HG03460 (cell line): ENCODE data around the gene FBXO31.

Source experiments
- ATAC-seq: cut with Tn5 transposase; IDR thresholded peaks from one replicate; pipeline ENCODE4 v1.9.1; 2021; ENCODE audit not compliant: unreplicated experiment

Gene FBXO31

DNA sequence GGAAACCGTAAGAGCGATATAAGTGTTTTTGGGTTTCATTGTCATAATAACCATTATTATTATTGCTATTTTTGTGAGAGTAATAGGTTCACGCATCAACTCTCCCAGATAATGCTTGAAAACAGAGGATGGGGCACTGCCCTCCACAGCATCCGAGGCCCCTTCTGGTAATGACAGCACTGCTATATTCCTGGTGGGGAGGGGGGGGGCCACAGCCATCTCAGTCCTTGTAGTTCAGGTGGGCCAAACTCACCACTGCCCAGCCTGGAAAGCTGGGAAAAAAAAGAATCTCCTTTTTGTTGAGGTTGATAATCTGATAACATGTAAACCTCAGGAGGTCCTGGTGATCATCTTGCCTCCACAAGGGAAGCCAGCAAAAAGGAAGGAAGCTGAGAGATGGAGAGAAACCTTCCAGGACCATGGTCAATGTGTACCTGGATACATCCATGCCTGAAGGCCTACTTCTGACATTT is 67.1 kb downstream of the FBXO31 start:
- no peak for ATAC-seq

DNA sequence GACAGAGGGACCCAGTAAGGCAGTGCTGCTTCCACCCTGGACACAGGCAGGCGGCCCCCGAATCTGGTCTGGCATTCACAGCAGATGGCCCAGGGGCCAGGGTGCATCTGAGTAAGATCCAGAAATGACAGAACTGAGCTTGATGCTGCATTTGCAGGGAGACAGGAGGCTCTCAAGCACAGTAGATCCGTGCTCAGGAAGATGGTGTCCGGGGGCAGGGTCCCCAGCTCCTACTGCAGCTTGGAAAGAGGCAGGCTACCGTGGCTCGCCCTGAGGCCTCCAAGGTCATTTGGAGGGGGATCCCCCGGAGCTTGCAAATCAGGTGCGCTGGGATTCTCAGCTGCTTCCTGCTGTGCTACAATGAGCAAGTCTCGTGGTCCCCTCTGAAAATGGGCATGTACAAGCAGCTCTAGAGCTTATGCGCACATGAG is 68.6 kb downstream of the FBXO31 start:
- no peak for ATAC-seq

DNA sequence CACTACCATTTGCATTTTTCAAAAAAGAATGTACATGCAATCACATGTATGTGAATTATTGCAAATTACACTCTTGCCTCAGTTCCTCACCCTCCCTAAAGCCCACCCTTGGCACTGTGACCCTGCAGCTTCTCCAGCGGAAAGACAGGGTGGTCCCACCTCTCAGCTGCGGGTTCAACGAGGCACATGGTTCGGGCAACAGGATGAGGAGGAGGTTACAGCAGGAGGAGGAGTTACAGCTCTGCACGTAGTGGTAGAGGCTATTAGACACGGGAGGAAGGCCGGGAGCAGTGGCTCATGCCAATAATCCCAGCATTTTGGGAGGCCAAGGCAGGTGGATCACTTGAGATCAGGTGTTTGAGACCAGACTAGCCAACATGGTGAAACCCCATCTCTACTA is 71.6 kb downstream of the FBXO31 start:
- no peak for ATAC-seq

DNA sequence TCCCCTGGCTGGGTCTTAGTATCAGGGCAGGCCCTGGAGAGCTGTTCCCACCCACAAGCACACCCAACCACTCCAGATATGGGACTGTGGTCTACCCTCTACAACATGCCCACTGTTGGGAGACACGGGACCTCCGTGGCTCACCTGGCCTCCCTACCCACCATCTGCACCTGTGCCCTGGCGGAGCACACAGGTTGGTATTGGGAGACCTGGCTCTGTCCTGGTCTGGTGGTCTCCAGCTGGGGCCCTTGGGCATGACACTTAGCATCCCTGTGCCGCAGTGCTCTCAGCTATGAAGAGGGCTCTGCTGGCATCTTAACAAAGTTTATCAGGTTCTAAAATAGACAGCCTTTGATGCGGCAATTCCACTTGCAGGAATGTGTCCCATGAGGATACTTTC is 72.2 kb downstream of the FBXO31 start:
- no peak for ATAC-seq

DNA sequence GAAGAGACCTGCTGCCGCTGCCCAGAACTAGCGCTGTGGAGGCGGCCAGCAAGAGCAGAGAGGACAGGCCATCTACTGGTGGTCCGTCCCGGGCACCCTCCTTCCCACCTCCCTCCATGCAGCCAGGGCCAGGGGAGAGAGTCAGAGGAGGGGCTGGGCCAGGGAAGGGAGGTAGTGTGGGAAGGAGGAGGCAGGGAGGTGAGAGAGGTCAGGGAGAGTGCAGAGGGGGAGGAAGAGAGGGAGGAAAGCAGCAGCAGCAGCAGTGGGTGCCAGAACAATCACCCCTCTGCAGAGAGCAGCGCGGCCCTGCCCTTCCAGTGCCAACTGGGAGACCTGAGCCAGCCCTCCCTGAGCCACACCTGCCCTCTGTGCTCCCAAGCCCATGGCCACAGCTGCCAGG is 73.0 kb downstream of the FBXO31 start:
- ATAC-seq: no peak

DNA sequence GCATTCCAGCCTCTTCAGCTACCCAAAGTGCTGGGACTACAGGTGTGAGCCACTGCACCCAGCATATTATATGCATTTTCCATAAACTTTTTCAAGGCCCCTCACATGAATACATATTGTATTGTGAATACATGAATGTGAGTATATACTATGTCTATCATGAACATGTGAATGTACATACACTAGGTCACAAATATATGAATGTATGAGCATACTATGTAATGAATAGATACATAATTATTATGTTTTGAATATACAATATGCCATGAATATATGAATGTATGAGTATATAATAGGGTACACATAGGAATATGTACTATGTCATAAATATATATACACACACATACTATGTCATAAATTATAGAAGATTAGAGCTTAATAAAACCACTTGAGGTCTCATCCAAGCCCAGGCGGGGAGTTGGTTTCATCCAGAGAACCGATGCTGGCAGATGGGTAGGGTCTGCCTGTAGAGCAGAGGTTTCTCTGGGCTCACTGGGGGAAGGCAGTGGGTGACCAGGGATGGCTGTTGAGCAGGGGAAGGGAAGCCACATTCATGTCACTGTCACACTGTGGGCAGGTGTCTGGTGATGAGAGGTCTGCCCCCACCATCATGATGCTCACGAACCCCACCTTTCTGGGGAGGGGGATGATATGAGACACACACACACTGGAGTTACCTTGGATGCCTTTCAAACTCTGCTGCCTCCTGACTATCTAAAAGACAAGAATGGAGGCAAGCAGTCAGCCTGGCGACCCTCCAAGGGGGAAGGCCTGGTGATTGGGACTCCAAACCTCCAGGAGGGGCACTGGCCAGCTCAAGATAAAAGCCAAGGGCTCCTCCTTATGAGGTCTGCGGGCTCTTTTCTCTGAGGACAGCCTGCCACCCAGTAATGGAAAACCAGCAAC is 73.7 kb downstream of the FBXO31 start:
- ATAC-seq: no peak

DNA sequence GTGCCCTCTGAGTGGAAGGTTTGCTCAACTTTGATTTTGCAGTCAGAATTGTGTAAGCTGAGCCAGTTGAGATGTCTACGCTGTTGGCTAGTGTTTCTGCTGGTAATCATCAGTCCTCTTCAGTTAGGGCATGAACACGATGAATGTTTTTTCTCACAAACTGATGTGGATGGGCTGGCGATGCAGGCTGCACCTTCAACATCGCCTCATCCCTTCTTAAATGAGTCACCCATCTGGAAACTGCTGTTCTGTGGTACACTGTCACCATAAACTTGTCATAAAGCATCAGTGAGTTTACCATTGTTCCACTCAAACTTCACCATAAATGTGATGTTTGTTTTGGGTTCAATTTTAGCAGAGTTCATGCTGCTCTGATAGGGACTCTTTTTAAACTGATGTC is 74.8 kb downstream of the FBXO31 start:
- ATAC-seq: no peak

DNA sequence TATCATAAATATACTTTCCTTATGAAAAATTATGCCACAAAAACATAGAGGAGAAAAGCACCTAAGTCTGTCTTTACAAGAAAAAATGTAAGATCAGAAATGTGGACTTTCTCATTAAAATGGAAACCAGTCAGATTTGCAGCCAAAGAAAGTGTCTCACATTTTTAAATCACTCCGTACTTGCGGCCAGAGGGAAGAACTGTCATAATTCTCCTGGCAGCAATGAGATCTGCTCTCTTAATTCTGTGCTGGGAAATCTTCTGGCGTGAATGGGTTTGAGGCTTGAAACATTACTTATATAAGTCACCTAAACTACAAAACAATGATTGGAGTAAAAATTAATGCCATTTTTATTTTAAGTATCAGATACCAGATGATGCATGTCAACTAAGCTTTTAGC is 77.1 kb downstream of the FBXO31 start:
- ATAC-seq: no peak

DNA sequence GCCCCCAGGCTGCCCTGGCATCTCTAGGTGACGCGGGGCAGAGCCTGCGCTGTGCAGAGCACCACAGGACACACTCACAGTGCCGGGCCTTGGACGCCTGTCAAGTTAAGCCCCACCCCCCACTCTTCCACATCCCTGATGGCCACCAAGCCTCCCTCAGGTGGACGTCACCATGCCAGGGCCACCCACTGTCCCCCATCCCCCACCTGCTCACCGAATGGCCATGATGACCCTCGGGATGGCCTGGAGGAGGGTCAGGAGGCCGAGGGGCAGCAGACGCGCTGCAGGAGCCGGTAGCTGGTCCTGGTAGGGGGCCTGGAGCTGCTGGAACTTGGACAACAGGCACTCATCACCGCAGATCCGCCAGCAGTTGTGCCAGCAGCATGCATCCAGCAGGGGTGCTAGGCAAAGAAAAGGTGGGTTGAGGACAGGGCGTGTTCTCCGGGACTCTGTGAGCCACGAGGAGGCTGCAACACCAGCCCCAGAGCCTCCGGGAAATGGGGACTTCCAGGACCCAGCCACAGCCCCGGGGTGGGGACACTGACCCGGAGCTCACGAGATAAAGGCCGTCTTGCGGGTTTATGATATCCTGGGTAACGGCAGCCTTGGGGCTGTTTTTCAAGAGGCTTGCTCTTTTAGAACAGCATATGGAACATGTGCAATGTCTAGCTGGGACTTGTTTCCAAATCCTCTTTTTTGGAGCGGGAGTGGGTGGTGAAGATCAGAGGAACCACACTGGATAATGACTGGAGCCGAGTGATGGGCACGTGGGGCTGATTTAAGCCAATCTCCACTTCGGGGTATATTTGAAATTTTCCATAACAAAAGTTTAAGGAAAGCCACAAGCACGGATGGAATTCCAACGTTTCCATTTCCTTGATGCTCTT is 77.8 kb downstream of the FBXO31 start:
- no peak for ATAC-seq

DNA sequence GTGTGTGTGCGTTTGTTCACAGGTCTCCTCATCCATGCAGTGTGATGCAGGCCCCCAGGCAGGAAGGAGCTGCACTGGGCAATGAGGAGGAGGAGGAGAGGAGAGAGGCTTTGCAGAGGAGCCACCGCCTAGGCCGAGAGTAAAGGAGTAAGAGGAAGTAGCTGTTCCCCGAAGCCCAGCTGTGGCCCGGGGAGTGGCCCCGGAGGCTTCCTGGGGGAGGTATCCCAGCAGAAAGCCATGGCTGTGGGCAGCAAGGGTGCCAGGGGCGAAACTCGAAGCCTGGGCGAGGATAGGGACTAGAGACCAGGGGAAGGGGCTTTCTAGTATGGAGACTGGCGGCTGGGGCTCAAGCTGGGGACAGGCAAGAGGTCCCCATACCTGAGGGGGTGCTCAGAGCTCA is 78.6 kb downstream of the FBXO31 start:
- ATAC-seq: no peak

DNA sequence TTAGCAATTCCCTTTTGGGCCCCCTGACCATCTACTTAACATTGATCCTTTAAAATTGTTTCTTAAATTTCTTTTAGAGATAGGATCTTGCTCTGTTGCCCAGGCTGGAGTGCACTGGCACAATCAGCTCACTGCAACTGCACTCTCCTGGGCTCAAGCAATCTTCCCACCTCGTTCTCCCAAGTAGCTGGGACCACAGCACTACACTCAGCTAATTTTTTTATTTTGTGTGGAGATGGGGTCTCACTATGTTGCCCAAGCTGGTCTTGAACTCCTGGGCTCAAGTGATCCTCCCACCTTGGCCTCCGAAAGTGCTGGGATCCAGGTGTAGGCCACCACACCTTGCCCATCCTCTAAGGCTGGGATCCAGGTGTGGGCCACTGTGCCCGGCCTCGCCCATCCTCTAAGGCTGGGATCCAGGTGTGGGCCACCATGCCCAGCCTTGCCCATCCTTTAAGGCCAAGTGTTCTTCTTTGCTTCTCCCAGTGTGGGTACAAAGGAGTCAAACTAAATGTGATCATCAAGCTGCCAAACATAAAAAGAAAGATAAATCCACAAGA is 79.5 kb downstream of the FBXO31 start:
- no peak for ATAC-seq

DNA sequence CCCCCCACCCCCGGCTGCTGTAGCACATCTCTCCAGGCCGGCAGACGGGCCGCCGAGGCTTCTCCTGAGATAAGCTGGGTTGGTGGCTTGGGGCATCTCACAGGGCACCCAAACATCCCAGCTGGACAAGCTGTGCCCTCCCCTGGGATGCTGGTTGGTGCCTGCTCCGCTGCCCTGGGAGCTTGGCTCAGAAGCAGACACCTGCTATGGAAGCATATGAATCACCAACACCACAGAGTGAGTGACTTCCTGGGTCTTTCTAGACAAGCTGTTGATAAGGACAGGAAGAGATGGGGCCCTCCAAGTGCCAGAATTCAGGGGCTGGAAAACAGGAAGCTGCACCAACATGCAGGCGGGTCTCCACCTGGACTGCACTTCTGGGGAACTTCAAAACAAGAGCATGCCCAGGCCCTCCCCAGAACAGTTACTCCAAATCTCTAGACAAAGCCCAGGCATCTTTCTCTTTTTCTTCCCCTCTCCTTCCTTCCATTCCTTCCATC is 80.1 kb downstream of the FBXO31 start:
- no peak for ATAC-seq

DNA sequence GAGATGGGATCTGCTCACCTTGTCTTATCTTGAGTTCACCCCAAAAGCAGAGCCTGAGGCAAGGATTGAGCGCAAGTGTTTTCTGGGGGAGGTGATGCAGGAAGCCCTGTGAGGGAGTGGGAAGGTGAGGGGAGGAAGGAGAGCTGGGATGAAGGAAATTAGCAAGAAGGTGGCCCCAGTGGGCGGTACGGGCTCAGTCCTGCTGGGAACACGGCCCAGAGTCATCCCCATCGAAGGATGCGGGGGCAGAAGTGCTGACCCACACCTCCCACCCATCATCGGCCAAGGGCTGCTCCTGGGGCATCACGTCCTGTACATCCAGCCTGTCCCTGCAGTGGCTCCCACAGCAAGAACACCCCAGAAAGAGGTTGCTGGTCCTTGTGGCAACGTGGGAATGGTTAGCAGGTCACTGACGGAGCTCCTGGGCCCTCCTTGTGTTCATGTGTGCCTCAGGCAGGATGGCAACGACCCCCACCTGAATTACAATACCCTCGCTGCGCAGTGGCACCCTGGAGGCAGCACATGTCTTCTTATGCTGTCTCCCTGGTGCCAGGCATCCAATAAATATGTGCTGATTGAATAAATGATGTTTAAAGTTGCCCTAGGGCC is 84.6 kb downstream of the FBXO31 start:
- ATAC-seq: no peak

DNA sequence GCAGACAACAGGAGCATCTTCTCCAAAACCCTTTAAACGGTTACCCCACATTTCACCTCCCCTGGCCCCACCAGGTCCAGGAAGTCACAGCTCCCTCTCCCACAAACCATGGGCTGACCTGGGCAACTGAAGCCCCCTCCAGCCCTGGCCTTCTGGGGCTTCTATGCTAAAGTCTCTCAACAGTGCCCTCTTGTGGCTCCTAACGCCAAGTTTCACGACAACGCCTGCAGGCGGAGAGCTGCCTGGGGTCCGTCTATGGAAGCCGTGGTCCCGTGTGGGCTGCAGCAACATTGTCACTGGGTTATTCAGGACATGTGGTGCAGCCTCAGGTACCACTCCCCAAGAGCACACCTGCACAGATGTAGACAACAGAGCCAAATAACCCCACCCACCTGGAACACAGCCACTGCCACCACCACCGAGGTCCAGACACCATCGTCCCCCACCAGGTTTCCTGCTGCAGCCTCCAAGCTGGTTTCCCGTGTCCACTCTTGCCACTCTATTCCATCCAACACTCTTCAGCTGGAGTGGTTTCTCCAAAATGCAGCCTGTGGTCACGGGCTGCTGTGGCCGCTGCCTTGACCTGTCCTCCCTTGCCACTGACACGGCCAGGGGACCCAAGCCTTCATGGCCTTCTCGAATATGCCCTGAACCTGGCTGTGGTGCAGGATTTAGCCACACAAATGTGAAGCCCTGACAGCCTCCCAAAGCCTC is 85.5 kb downstream of the FBXO31 start:
- ATAC-seq: no peak

DNA sequence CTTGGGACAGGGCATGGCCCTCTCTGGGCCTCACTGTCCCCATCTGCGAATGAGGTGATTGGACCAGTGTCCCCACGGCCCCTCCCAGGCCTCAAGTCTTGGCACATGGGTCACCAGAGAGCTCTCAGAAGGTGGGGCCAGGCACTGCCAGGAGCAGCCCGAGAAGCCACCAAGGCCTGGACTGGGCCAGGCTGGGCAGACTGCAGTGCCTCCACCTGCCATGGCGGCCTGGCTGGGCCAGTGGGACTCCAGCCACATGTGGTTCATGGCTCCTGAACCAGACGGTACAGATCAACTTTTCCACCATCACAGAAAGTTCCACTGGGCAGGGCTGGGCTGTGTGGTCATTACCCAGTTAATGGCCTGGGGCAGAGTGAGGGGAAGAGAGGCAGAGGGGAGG is 86.2 kb downstream of the FBXO31 start:
- no peak for ATAC-seq

DNA sequence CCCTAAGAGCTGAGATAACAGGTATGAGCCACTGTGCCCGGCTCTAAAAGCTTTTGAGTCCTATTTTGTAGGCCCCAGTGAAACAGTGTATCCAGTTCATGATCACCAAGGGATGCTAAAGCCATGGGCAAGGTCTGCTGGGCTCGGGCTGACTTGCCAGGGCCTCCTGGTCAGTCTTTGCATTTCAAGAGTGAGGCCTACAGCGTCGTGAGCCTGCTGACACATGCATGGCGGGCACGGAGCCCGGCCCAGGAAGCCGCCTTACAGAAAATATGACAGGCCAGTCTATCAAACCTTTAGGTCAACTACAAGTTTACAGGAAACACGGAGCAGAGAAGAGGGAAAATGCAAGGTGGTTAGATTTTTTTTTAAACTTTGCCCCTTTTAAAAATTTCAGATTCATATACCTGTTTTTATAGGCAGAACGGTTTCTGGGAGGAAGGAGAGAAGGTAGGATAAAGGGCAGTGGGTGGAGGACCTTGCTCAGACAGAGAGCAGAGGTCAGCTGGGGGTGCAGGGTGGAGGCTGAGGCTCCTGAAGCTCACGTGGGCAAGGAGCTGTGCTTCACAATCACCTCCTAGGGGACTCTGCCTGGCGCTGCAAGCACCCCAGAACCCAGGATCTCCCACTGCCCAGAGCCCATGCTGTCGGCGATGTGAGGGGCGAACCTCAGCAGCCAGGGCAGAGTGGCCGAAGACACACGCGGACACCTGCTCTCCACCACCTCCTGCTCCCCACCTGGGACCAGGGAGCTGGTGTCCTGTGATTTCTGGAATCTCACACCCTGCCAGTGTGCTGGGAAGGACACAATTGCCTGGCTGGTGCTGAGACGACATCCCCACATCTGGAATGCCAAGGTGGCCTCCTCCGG is 87.7 kb downstream of the FBXO31 start:
- ATAC-seq: no peak

DNA sequence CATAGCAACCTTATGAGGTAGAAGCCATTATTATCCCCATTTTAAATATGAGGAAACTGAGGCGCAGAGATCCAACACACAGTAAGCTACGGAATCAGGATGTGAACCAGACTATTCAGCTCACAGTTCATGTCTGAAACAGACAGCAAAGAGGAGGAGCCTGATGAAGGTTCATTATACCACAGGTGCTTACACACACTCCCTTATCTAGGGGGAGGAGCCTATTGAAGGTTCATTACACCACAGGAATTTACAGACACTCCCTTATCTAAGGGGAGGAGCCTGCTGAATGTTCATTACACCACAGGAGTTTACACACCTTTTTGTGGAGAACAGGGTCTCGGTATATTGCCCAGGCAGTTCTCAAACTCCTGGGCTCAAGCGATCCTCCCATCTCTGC is 88.3 kb downstream of the FBXO31 start:
- ATAC-seq: no peak

DNA sequence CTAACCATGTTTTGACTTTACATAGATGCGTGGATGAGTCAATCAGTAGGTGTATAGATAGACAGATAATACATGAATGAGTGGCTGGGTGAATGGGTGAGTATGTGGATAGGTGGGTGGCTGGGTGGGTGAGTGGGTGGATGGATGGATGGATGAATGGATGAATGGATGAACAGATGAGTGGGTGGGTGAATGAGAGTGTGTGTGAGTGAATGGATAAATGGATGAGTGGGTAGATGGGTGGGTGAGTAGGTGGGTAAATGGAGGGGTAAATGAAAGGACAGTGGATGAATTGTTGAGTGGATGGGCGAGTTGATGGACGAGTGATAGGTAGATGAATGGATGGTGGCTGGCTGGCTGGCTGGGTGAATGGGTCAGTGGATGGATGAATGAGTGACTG is 89.6 kb downstream of the FBXO31 start:
- ATAC-seq: no peak

DNA sequence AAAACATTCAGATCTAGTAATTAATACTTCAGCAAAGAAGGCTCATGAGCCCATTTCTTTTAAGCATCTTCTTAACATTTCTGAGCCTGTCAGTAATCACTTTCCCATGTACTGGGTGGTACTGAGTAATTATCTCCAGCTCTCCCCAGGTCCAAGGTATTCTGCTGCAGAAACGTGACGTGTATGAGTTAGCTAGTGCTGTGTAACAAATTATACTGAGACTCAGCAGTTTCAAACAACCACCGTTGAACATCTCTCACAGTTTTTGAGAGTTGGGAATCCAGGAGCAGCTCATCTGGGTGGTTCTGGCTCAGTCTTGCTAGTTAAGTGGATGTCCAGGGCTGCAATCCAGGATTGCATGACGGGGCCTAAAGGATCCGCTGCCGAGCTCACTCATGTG is 91.6 kb downstream of the FBXO31 start:
- ATAC-seq: no peak
